Mesodermal cell (in vitro differentiated cells): ENCODE data around the gene CPA4.
A peak's percentile ranks its signal among the peaks of the same experiment; 100 is the strongest.

Experiments used
- H3K27ac ChIP-seq: 2 replicates; pipeline ENCODE4 v1.7.0; 2013; ENCODE audit warnings: mild to moderate bottlenecking, low read depth, low read length, moderate library complexity; ENCODE audit not compliant: severe bottlenecking
- H3K36me3 ChIP-seq: 2 replicates; pipeline ENCODE4 v1.7.1; 2013; ENCODE audit warnings: mild to moderate bottlenecking, low read length, moderate library complexity; ENCODE audit not compliant: control insufficient read depth, insufficient read depth
- H3K4me1 ChIP-seq: one replicate; pipeline ENCODE4 v1.7.1; 2013; ENCODE audit warnings: mild to moderate bottlenecking, low read length; ENCODE audit not compliant: insufficient read depth, control insufficient read depth, poor library complexity, severe bottlenecking
- H3K4me3 ChIP-seq: 2 replicates; pipeline ENCODE4 v1.7.0; 2013; ENCODE audit warnings: low read length, control low read depth, mild to moderate bottlenecking; ENCODE audit not compliant: insufficient read depth, poor library complexity, severe bottlenecking; ENCODE audit errors: extremely low read depth
- H3K9me3 ChIP-seq: 2 replicates; pipeline ENCODE4 v1.7.1; 2013; ENCODE audit warnings: mild to moderate bottlenecking, low read length, moderate library complexity; ENCODE audit not compliant: control insufficient read depth
- WGBS, 2 experiments: methylation state at CpG; one replicate each; pipeline ENCODE4 v1.1.5; 2013; ENCODE audit warnings: missing lambda C conversion rate in 2 of 2; ENCODE audit not compliant: insufficient coverage in 2 of 2; 5-methylcytosine and 5-hydroxymethylcytosine counted together

Gene CPA4

GRCh38 chr7:130266961-130267321 is 26.0 kb upstream of the CPA4 start:
- Histone ChIP-seq H3K4me3 (no peak overlapping the region), H3K4me1 (peaks cover 14% of the 10 kb centered on the region), H3K27ac (no peak overlapping the region), H3K9me3 (no peaks in the 10 kb centered on the region), H3K36me3 (no peaks in the 10 kb centered on the region)
- 100% methylated on average over 1 of the region's 1 CpG; no CpG with 5 or more reads in 1 of the 2 experiments for WGBS, 2 experiments

GRCh38 chr7:130268463-130269317 is 24.3 kb upstream of the CPA4 start:
- 81 to 100% methylated on average over 1 to 2 of the region's 6 CpGs for WGBS, 2 experiments
- Histone ChIP-seq H3K36me3 (no peaks in the 10 kb centered on the region), H3K4me3 (no peak overlapping the region)

GRCh38 chr7:130269318-130269694 is 23.7 kb upstream of the CPA4 start:
- Histone ChIP-seq H3K4me3 (no peak overlapping the region), H3K4me1 (peaks cover 26% of the 10 kb centered on the region), H3K27ac (no peak overlapping the region), H3K36me3 (no peaks in the 10 kb centered on the region), H3K9me3 (no peaks in the 10 kb centered on the region)
- no CpG with 5 or more reads among the region's 1 CpG for WGBS, 2 experiments

More at GRCh38 chr7:130268463-130269317, 24.3 kb upstream of the CPA4 start:
- peaks cover 26% of the 10 kb centered on the region for H3K4me1 ChIP-seq
- H3K9me3 ChIP-seq: no peaks in the 10 kb centered on the region
- no peak overlapping the region for H3K27ac ChIP-seq

GRCh38 chr7:130270947-130271800 is 21.8 kb upstream of the CPA4 start:
- Histone ChIP-seq H3K4me3 (no peak overlapping the region), H3K36me3 (no peaks in the 10 kb centered on the region), H3K4me1 (peaks cover 28% of the 10 kb centered on the region), H3K27ac (peak overlapping the region; percentile 36), H3K9me3 (no peaks in the 10 kb centered on the region)
- 92 to 95% methylated on average over 5 to 8 of the region's 12 CpGs for WGBS, 2 experiments

DNA sequence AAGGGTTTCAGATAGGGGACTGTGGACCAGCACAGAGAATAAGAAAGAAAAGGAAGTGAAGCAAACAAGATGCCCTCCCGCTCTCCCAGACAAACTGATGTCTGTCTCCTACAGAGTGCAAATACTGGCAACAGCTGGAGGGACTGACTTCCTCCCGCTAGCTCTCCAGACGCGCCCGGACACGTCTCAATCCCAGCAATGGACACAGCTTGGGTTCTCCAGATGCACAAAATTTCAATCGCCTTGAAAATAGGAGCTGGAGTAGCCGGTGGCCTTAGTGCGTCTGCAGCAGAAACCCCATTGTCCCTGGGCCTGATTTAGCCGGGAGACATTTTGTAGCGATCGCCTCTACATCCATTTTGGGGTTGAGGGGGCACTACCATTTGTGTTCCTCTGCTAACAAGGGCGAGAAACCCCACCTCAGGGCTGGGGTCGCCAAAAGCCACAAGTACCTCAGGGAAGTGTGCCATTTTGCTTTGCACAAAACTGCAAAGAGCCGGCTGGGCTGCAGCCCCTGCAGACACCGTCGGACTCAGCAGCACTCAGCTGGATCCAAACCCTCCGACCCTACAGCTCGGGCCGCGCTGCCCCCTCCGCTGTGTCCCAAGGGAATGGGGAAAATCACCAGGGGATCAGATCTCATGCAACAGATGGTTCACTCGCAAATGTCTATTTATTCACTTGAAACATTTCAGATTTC is 20.4 kb upstream of the CPA4 start:
- Histone ChIP-seq H3K36me3 (no peaks in the 10 kb centered on the region), H3K4me3 (no peak overlapping the region), H3K9me3 (no peaks in the 10 kb centered on the region), H3K4me1 (peaks cover 26% of the 10 kb centered on the region), H3K27ac (peak overlapping the region; percentile 93)
- WGBS, 2 experiments: 56 to 63% methylated on average over 21 to 23 of the region's 23 CpGs

DNA sequence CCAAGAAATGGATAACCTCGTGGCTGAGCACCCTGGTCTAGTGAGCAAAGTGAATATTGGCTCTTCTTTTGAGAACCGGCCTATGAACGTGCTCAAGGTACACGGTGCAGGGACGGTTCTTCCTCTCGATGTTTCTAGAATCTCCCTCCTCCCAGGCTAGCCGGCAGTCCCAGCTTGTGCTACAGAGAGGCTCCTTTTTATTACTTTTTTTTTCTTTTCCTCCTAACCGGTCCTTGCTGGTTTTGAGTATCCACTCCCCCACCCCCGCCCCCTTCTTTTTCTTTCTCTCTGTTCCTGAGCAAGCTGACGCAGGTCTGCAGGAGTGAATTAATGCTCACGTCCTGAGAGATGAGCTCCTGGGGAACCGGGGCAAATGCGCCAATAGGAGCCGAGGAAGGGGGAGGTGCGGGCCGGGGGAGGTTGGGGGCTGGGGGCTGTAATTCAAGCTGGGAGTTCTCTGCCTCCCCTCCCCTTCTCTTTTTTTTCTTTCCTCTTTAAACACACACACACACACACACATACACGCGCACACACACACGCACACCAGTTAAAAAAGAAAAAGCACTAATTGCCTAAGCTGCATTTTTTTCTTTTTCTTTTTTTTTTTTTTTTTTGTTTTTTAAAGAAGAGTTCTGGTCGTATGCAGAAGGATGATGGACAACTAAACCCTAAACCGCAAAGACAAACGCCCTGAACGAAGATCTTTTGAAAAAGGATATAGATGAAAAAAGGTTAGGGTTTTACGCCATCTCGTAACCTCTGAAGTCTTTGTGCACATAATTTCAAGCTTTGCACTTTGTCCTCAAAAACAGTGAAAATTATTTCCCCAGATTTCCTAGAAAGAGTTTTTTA is 19.7 kb upstream of the CPA4 start:
- WGBS, 2 experiments: 5 to 22% methylated on average over 8 to 12 of the region's 25 CpGs
- peak overlapping the region; percentile 93 for H3K27ac ChIP-seq
- peak overlapping the region; percentile 12 for H3K4me3 ChIP-seq

DNA sequence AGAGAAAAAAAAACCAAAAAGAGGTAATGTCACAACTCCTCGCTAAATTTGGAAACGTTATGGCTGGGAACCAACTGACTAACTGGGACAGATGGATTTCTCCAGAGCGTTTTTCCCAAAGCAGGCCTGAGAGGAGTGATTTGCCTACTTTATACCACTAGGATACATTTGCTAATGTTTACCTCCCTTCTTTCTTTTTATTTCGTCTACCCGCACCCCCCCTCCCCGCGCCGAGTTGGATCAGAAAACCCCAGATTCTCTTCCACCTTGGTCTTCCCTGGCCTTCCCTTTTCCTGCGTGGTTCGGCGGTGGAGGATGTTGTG is 19.1 kb upstream of the CPA4 start:
- WGBS, 2 experiments: 5 to 18% methylated on average over 2 to 3 of the region's 11 CpGs
- Histone ChIP-seq H3K9me3 (no peaks in the 10 kb centered on the region), H3K27ac (peak overlapping the region; percentile 81), H3K4me3 (peak overlapping the region; percentile 12), H3K36me3 (no peaks in the 10 kb centered on the region), H3K4me1 (peaks cover 26% of the 10 kb centered on the region)

More for the DNA sequence above, 19.7 kb upstream of the CPA4 start:
- Histone ChIP-seq H3K9me3 (no peaks in the 10 kb centered on the region), H3K4me1 (peaks cover 26% of the 10 kb centered on the region), H3K36me3 (no peaks in the 10 kb centered on the region)

DNA sequence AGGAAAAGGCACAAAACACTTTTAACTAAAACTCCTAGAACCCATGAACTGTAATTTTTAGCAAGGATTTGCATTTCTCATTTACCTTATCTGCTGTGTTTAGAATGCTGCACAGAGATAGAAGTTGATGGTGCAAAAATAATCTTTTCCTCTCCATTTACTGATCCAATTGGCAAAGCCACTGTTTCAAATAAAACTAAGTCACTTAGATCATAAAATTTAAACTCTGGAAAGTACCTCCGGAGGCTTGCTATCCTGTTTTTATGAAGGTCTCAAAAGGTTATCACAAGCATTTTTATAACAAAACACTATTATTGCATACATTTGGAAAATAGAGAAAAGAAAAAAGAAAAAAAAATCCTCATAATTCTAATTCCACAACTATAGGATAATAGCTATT is 18.7 kb upstream of the CPA4 start:
- WGBS, 2 experiments: no CpG with 5 or more reads among the region's 1 CpG
- Histone ChIP-seq H3K27ac (peak overlapping the region; percentile 81), H3K9me3 (no peaks in the 10 kb centered on the region), H3K36me3 (no peaks in the 10 kb centered on the region), H3K4me3 (peak overlapping the region; percentile 12), H3K4me1 (peaks cover 26% of the 10 kb centered on the region)

DNA sequence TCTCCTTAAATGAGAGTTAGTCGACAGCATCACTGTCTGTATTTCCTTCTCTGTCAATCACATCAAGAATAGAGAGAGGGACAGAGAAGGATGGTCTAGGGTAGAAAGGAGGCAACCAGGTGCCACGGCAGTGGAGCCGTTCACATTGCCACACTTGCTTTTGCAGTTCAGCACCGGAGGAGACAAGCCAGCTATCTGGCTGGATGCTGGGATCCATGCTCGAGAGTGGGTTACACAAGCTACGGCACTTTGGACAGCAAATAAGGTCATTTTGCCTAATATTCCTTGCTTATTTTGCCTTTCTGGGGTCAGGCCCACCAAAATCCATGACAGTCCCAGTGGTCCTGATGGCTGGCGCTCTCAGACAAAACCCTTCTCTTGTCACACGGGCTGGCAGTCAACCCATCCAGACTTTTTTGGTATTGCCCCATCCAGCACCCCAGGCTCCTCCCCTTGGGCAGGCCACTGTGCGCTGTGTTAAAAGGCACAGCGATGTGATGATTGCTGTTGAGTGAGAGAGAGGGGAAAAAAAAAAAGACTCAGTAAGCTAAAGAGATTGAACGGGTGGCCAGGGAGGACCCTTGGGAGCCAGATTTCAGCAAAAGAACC is 17.9 kb upstream of the CPA4 start:
- Histone ChIP-seq H3K36me3 (no peaks in the 10 kb centered on the region), H3K27ac (peak overlapping the region; percentile 48), H3K4me1 (peaks cover 26% of the 10 kb centered on the region), H3K4me3 (no peak overlapping the region), H3K9me3 (no peaks in the 10 kb centered on the region)
- 73 to 83% methylated on average over 8 to 10 of the region's 11 CpGs for WGBS, 2 experiments
